HCT116 (cell line): ENCODE measurements around the gene LIN52. TPM values are rescaled to one million over a fixed set of nuclear protein-coding genes. Genes with fewer than 3 reads are reported as not detected.

Experiments
- ATAC-seq: fragments of 200-7000 bp; cut with Tn5 transposase; 2 replicates; pipeline ENCODE4 v1.9.1; 2020; ENCODE audit warnings: mild to moderate bottlenecking, moderate library complexity
- BruUV-seq: library from RNA; stranded (reverse); fragments of 400-500 nt; replicated peaks from 2 replicates; lab custom pipeline; 2021; lab: Mats Ljungman, UMichigan
- CTCF ChIA-PET: fragments of 300-600 bp; sonication (Branson Sonifier 250); formaldehyde crosslinking; loops from one replicate; lab custom pipeline; 2021; ENCODE audit warnings: antibody characterized with exemption; lab: Charles Lee
- POLR2A ChIA-PET: fragments of 300-600, 350-600 bp; sonication (Branson Sonifier 250); formaldehyde crosslinking; loops from one replicate; lab custom pipeline; 2021; ENCODE audit warnings: antibody characterized with exemption; lab: Charles Lee
- RAD21 ChIA-PET, 2 experiments: fragments of 300-600 bp; sonication (Branson Sonifier 250); formaldehyde crosslinking; loops; one replicate each; lab custom pipeline; 2023; ENCODE audit warnings: low total read pairs in 2 of 2; ENCODE audit not compliant: uncharacterized antibody in 2 of 2, unreplicated experiment in 2 of 2, low non-redundant PET in 1 of 2; lab: Charles Lee
- DNase-seq: peaks from one replicate; pipeline ENCODE4 v3.0.0-alpha.2; 2010; ENCODE audit warnings: low read depth, low spot score
- H2AFZ ChIP-seq: fragments of 200-600 bp; shearing (Covaris generic), sonication (generic); 2 replicates; pipeline ENCODE4 v1.6.1; 2017; ENCODE audit warnings: low read depth, mixed run types, mixed read lengths, antibody characterized with exemption, low read length; ENCODE audit not compliant: poor library complexity, severe bottlenecking
- H3K27ac ChIP-seq: 2 replicates; pipeline ENCODE4 v1.5.1; 2012; ENCODE audit warnings: low read depth, low read length
- H3K27me3 ChIP-seq: fragments of 200-600 bp; sonication (generic); 2 replicates; pipeline ENCODE4 v1.6.1; 2016; ENCODE audit warnings: mixed run types, low read length, mixed read lengths; ENCODE audit not compliant: insufficient read depth
- H3K36me3 ChIP-seq, 2 experiments: fragments of 200-500 bp in 1 of 2; fragments of 200-600 bp in 1 of 2; sonication (Bioruptor generic) in 1 of 2; sonication (generic) in 1 of 2; 2 replicates each; pipeline versions ENCODE4 v1.5.1 to v1.6.1; 2014 to 2016; ENCODE audit warnings: low read length in 2 of 2, inconsistent platforms in 1 of 2, mixed read lengths in 1 of 2, mixed run types in 1 of 2; ENCODE audit not compliant: insufficient read depth in 2 of 2, control insufficient read depth in 1 of 2
- H3K4me1 ChIP-seq, 2 experiments: fragments of 200-600 bp in 1 of 2; sonication (generic) in 1 of 2; 2 replicates each; pipeline versions ENCODE4 v1.5.1 to v1.6.1; 2012 to 2017; ENCODE audit warnings: low read length in 2 of 2, inconsistent platforms in 1 of 2, mild to moderate bottlenecking in 1 of 2, mixed read lengths in 1 of 2, mixed run types in 1 of 2, moderate library complexity in 1 of 2; ENCODE audit not compliant: insufficient read depth in 2 of 2, control insufficient read depth in 1 of 2
- H3K4me2 ChIP-seq: fragments of 200-600 bp; sonication (generic); 2 replicates; pipeline ENCODE4 v1.6.1; 2017; ENCODE audit warnings: mixed run types, low read length, mixed read lengths
- H3K4me3 ChIP-seq, 2 experiments: fragments of 200-600 bp in 1 of 2; sonication (generic) in 1 of 2; replicated peaks in 1 of 2; 2 replicates each; pipeline ENCODE4 v1.5.1; 2011 to 2016; ENCODE audit warnings: low read length in 2 of 2, control low read depth in 1 of 2, low read depth in 1 of 2, mild to moderate bottlenecking in 1 of 2, mixed read lengths in 1 of 2, mixed run types in 1 of 2
- H3K79me2 ChIP-seq: fragments of 200-600 bp; sonication (generic); 2 replicates; pipeline ENCODE4 v1.6.1; 2017; ENCODE audit warnings: mild to moderate bottlenecking, mixed run types, low read length, moderate library complexity, mixed read lengths; ENCODE audit not compliant: insufficient read depth
- H3K9ac ChIP-seq: fragments of 200-600 bp; sonication (generic); 2 replicates; pipeline ENCODE4 v1.6.1; 2016; ENCODE audit warnings: low read length, mixed read lengths
- H3K9me2 ChIP-seq: fragments of 200-600 bp; sonication (generic), shearing (Covaris generic); 2 replicates; pipeline ENCODE4 v1.6.1; 2017; ENCODE audit warnings: mixed run types, mild to moderate bottlenecking, moderate library complexity; ENCODE audit not compliant: insufficient read depth
- H3K9me3 ChIP-seq, 2 experiments: fragments of 200-500 bp in 1 of 2; fragments of 200-600 bp in 1 of 2; sonication (Bioruptor generic) in 1 of 2; sonication (generic) in 1 of 2; 2 replicates each; pipeline ENCODE4 v1.6.1; 2014 to 2017; ENCODE audit warnings: low read length in 2 of 2, mixed read lengths in 2 of 2, inconsistent platforms in 1 of 2, low read depth in 1 of 2, mild to moderate bottlenecking in 1 of 2, mixed run types in 1 of 2, moderate library complexity in 1 of 2; ENCODE audit not compliant: control insufficient read depth in 1 of 2, insufficient read depth in 1 of 2
- H4K20me1 ChIP-seq: fragments of 200-600 bp; sonication (generic), shearing (Covaris generic); 2 replicates; pipeline ENCODE4 v1.6.1; 2017; ENCODE audit warnings: mixed run types, mild to moderate bottlenecking, moderate library complexity; ENCODE audit not compliant: insufficient read depth
- EGR1 ChIP-seq: IDR thresholded peaks from 2 replicates; pipeline ENCODE4 v1.6.1; 2012; ENCODE audit warnings: low read depth
- EZH2 ChIP-seq: fragments of 200-600 bp; sonication (generic); IDR thresholded peaks from 2 replicates; pipeline ENCODE4 v1.6.1; 2017; ENCODE audit warnings: antibody characterized with exemption, mixed run types
- EZH2phosphoT487 ChIP-seq: fragments of 200-600 bp; IDR thresholded peaks from 2 replicates; pipeline ENCODE4 v1.6.1; 2018; ENCODE audit warnings: antibody characterized with exemption, borderline replicate concordance
- SP1 ChIP-seq: IDR thresholded peaks from 2 replicates; pipeline ENCODE4 v1.6.1; 2012; ENCODE audit warnings: low read depth
- SRF ChIP-seq: IDR thresholded peaks from 2 replicates; pipeline ENCODE4 v1.6.1; 2012; ENCODE audit warnings: low read depth
- YY1 ChIP-seq: IDR thresholded peaks from 2 replicates; pipeline ENCODE4 v1.6.1; 2011; ENCODE audit warnings: low read length, low read depth, moderate library complexity, mild to moderate bottlenecking; ENCODE audit not compliant: insufficient replicate concordance; ENCODE audit errors: extremely low read depth
- intact Hi-C: fragments of 100-400 bp; cut with micrococcal nuclease; formaldehyde crosslinking; loops from 2 replicates; pipeline ENCODE4 v1.10.0; 2022
- total RNA-seq: library from RNA; stranded (reverse); gene quantifications from one replicate; pipeline ENCODE4 v1.2.1, GENCODE V29; 2021; ENCODE audit not compliant: unreplicated experiment
- TF ChIP-seq, protein P1 (sequence below): IDR thresholded peaks from 2 replicates; pipeline ENCODE4 v1.6.1; 2012; ENCODE audit warnings: low read depth
- TF ChIP-seq, protein P2 (sequence below), 3 experiments: fragments of 200-600 bp in 1 of 3; sonication (generic) in 1 of 3; IDR thresholded peaks in 2 of 3; conservative IDR thresholded peaks in 1 of 3; 2 replicates each; pipeline ENCODE4 v1.5.1; 2012 to 2017; ENCODE audit warnings: low read depth in 2 of 3, low read length in 2 of 3, antibody characterized with exemption in 1 of 3, borderline replicate concordance in 1 of 3, control low read depth in 1 of 3, mild to moderate bottlenecking in 1 of 3, mixed read lengths in 1 of 3, mixed run types in 1 of 3, moderate library complexity in 1 of 3; ENCODE audit not compliant: insufficient read depth in 1 of 3

Gene LIN52
- total RNA-seq, 1 experiment from 2014 or later, result 9.6 TPM

DNA sequence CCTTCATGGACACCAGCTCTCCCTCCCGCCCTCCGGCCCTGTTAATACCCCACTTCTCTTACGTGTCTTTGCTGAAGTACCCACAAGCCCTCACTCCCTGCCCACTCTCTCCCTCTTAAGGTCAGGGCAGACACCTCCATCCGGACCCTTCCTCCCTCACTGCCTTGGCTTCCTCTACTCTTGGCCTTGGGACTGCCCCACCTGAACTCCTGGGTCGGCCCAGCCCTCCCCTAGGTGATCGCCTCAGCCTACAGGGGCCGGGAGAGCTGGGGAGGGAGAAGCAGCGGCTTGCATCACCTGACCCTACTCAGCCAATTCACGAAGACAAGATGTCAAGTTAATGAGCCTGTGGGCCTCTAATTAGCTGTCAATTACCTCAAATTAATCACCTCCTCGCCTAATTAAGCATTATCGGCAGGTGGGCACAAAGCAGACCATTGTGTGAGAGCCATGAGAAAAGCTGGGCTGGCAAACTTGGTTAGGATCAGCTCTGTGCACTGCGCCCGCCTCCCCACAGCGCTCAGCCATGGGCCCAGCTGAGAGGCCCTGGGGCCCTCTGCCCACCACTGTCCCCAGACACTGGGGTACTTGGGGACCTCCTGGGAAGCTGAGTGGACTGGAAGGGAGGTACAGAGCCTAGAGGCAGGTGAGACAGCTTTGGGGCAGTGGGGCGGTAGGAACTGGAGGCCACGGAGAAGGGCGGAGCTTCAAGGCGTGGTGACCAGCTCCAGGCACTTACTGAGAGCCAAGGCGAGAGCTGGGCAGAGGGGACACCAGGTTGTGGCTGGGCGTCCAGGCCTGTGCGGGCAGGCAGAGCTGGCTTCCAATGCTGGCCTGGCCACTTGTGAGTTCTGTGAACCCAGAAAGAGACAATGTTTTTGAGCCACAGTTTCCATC, 129.4 kb downstream of the LIN52 start:
- no peak for ATAC-seq
- Histone ChIP-seq H3K79me2 (no peaks in the 10 kb centered on the region), H3K9ac (no peak overlapping the region), H3K36me3 (no peaks in the 10 kb centered on the region), H4K20me1 (no peaks in the 10 kb centered on the region), H3K9me2 (no peaks in the 10 kb centered on the region), H3K4me1 (peaks cover 0 to 11% of the 10 kb centered on the region in 2 experiments; a peak in 1 of 4 replicates), H3K4me3 (no peak overlapping the region), H3K27me3 (no peaks in the 10 kb centered on the region), H2AFZ (no peak overlapping the region), H3K9me3 (no peaks in the 10 kb centered on the region), H3K4me2 (no peak overlapping the region), H3K27ac (no peak overlapping the region)
- RAD21 ChIA-PET, result no interaction called here
- intact Hi-C loops, result no loop called here
- BruUV-seq, result no TSS peak
- CTCF ChIA-PET, result interaction anchor here (1.1 kb wide), 1 partner anchor 44 kb away, joined by 4 read pairs; no protein-coding TSS in a partner anchor
- POLR2A ChIA-PET, result no interaction called here
- no peak for TF ChIP-seq SP1
- no peak for TF ChIP-seq EGR1
- TF ChIP-seq, protein P1, sequence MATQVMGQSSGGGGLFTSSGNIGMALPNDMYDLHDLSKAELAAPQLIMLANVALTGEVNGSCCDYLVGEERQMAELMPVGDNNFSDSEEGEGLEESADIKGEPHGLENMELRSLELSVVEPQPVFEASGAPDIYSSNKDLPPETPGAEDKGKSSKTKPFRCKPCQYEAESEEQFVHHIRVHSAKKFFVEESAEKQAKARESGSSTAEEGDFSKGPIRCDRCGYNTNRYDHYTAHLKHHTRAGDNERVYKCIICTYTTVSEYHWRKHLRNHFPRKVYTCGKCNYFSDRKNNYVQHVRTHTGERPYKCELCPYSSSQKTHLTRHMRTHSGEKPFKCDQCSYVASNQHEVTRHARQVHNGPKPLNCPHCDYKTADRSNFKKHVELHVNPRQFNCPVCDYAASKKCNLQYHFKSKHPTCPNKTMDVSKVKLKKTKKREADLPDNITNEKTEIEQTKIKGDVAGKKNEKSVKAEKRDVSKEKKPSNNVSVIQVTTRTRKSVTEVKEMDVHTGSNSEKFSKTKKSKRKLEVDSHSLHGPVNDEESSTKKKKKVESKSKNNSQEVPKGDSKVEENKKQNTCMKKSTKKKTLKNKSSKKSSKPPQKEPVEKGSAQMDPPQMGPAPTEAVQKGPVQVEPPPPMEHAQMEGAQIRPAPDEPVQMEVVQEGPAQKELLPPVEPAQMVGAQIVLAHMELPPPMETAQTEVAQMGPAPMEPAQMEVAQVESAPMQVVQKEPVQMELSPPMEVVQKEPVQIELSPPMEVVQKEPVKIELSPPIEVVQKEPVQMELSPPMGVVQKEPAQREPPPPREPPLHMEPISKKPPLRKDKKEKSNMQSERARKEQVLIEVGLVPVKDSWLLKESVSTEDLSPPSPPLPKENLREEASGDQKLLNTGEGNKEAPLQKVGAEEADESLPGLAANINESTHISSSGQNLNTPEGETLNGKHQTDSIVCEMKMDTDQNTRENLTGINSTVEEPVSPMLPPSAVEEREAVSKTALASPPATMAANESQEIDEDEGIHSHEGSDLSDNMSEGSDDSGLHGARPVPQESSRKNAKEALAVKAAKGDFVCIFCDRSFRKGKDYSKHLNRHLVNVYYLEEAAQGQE, result no peak
- TF ChIP-seq EZH2phosphoT487, result no peak
- no peak for TF ChIP-seq YY1
- no peak for TF ChIP-seq EZH2
- TF ChIP-seq SRF, result no peak
- TF ChIP-seq, protein P2, sequence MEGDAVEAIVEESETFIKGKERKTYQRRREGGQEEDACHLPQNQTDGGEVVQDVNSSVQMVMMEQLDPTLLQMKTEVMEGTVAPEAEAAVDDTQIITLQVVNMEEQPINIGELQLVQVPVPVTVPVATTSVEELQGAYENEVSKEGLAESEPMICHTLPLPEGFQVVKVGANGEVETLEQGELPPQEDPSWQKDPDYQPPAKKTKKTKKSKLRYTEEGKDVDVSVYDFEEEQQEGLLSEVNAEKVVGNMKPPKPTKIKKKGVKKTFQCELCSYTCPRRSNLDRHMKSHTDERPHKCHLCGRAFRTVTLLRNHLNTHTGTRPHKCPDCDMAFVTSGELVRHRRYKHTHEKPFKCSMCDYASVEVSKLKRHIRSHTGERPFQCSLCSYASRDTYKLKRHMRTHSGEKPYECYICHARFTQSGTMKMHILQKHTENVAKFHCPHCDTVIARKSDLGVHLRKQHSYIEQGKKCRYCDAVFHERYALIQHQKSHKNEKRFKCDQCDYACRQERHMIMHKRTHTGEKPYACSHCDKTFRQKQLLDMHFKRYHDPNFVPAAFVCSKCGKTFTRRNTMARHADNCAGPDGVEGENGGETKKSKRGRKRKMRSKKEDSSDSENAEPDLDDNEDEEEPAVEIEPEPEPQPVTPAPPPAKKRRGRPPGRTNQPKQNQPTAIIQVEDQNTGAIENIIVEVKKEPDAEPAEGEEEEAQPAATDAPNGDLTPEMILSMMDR (IDR thresholded peaks at IDR 0.05 in 2 of 3, conservative IDR thresholded peaks at IDR 0.05 in 1 of 3; ENCODE audit: borderline replicate concordance in 1 of 3, insufficient read depth in 1 of 3, low read depth in 2 of 3, low read length in 2 of 3), result no peak
- TF ChIP-seq, all 23 proteins: peak for 0
- no peak for DNase-seq
